Fibroblast of lung (primary cell): ENCODE results near the gene TRPC4AP. TPM values are rescaled to one million over a fixed set of nuclear protein-coding genes. Genes with fewer than 3 reads are reported as not detected.

ENCODE experiments used
- DNase-seq, 2 donors: peaks; one replicate each; pipeline versions ENCODE4 v3.0.0 to v3.0.0-alpha.2; 2010; ENCODE audit warnings: low read depth in 2 of 2
- H2AFZ ChIP-seq: 2 replicates; pipeline ENCODE4 v1.5.1; 2012; ENCODE audit warnings: low read length, control low read depth, inconsistent platforms
- H3K27ac ChIP-seq: 2 replicates; pipeline ENCODE4 v1.5.1; 2011; ENCODE audit warnings: low read length, control low read depth; ENCODE audit not compliant: insufficient read depth
- H3K27me3 ChIP-seq: 2 replicates; pipeline ENCODE4 v1.5.1; 2011; ENCODE audit warnings: mild to moderate bottlenecking, low read length; ENCODE audit not compliant: control insufficient read depth, insufficient read depth
- H3K36me3 ChIP-seq: 2 replicates; pipeline ENCODE4 v1.5.1; 2011; ENCODE audit warnings: low read length; ENCODE audit not compliant: control insufficient read depth, insufficient read depth
- H3K4me1 ChIP-seq: 2 replicates; pipeline ENCODE4 v1.5.1; 2011; ENCODE audit warnings: low read length; ENCODE audit not compliant: control insufficient read depth, insufficient read depth; ENCODE audit errors: extremely low read depth
- H3K4me2 ChIP-seq: 2 replicates; pipeline ENCODE4 v1.5.1; 2011; ENCODE audit warnings: low read length, control low read depth; ENCODE audit not compliant: insufficient read depth; ENCODE audit errors: extremely low read depth
- H3K4me3 ChIP-seq, 4 experiments: fragments of 200-600 bp in 1 of 4; sonication (generic) in 1 of 4; replicated peaks in 1 of 4; 2 replicates each; pipeline ENCODE4 v1.5.1; 2011 to 2016; ENCODE audit warnings: low read length in 4 of 4, low read depth in 3 of 4, mild to moderate bottlenecking in 3 of 4, control low read depth in 2 of 4, inconsistent platforms in 1 of 4, mixed read lengths in 1 of 4; ENCODE audit not compliant: insufficient read depth in 1 of 4; ENCODE audit errors: control extremely low read depth in 1 of 4
- H3K79me2 ChIP-seq: 2 replicates; pipeline ENCODE4 v1.5.1; 2012; ENCODE audit warnings: mild to moderate bottlenecking, low read length, inconsistent platforms; ENCODE audit not compliant: control insufficient read depth, insufficient read depth
- H3K9ac ChIP-seq: 2 replicates; pipeline ENCODE4 v1.5.1; 2011; ENCODE audit warnings: mild to moderate bottlenecking, low read length, control low read depth; ENCODE audit not compliant: insufficient read depth
- H3K9me3 ChIP-seq: 2 replicates; pipeline ENCODE4 v1.5.1; 2012; ENCODE audit warnings: low read depth, low read length; ENCODE audit not compliant: control insufficient read depth, insufficient read depth
- H4K20me1 ChIP-seq: 2 replicates; pipeline ENCODE4 v1.5.1; 2011; ENCODE audit warnings: low read length; ENCODE audit not compliant: control insufficient read depth, insufficient read depth; ENCODE audit errors: extremely low read depth
- CTCF ChIP-seq, 2 donors: IDR thresholded peaks in 1 of 2; conservative IDR thresholded peaks in 1 of 2; 1 replicate in 1 of 2; 2 replicates in 1 of 2; pipeline ENCODE4 v1.5.1; 2011 to 2012; ENCODE audit warnings: low read length in 2 of 2, control low read depth in 1 of 2, inconsistent platforms in 1 of 2, low read depth in 1 of 2, mild to moderate bottlenecking in 1 of 2
- EZH2 ChIP-seq: IDR thresholded peaks from 2 replicates; pipeline ENCODE4 v1.5.1; 2012; ENCODE audit warnings: low read length, control low read depth, mild to moderate bottlenecking; ENCODE audit errors: missing control alignments
- polyA plus RNA-seq, 2 donors: library from polyadenylated mRNA; depleted of rRNA in 1 of 2; stranded (reverse) in 1 of 2; unstranded in 1 of 2; fragments of >200 nt; gene quantifications; 2 replicates each; pipeline ENCODE4 v1.2.1, GENCODE V29; 2011 to 2012; ENCODE audit warnings: missing spikeins in 1 of 2
- total RNA-seq: library from RNA; depleted of rRNA; stranded (reverse); fragments of >200 nt; gene quantifications from 2 replicates; pipeline ENCODE4 v1.2.1, GENCODE V29; 2014

The TRPC4AP gene
- total and polyA plus RNA-seq, 2 donors (not counting 1 experiment from before 2014, with no cell fraction given) = 63.1 to 89.7 TPM

GRCh38 chr20:34994509-34995131 lies 98.0 kb downstream of the TRPC4AP start:
- DNase-seq = no peak
- Histone ChIP-seq H3K9me3 (no peaks in the 10 kb centered on the region), H3K27me3 (no peaks in the 10 kb centered on the region), H3K4me1 (peaks cover 2% of the 10 kb centered on the region), H3K4me2 (no peak overlapping the region), H3K4me3 (no peak overlapping the region), H3K79me2 (no peaks in the 10 kb centered on the region), H3K27ac (no peak overlapping the region), H4K20me1 (no peaks in the 10 kb centered on the region), H2AFZ (no peak overlapping the region), H3K9ac (no peak overlapping the region), H3K36me3 (peaks cover 17% of the 10 kb centered on the region)
- no peak for TF ChIP-seq CTCF (conservative IDR thresholded peaks at IDR 0.05 in 1 of 2, IDR thresholded peaks at IDR 0.05 in 1 of 2; ENCODE audit: low read depth in 1 of 2, low read length in 2 of 2)
- no peak for TF ChIP-seq EZH2

GRCh38 chr20:34993941-34994508 lies 98.6 kb downstream of the TRPC4AP start:
- H3K36me3 ChIP-seq = peaks cover 17% of the 10 kb centered on the region
- no peaks in the 10 kb centered on the region for H3K27me3 ChIP-seq
- no peak overlapping the region for H2AFZ ChIP-seq
- H3K4me1 ChIP-seq = peaks cover 2% of the 10 kb centered on the region
- H3K9me3 ChIP-seq = no peaks in the 10 kb centered on the region
- no peak overlapping the region for H3K4me2 ChIP-seq
- H3K27ac ChIP-seq = no peak overlapping the region
- DNase-seq = no peak
- no peak overlapping the region for H3K4me3 ChIP-seq
- H3K9ac ChIP-seq = no peak overlapping the region
- H4K20me1 ChIP-seq = no peaks in the 10 kb centered on the region
- TF ChIP-seq EZH2 (no peak), CTCF (conservative IDR thresholded peaks at IDR 0.05 in 1 of 2, IDR thresholded peaks at IDR 0.05 in 1 of 2; ENCODE audit: low read depth in 1 of 2, low read length in 2 of 2) (no peak)
- H3K79me2 ChIP-seq = no peaks in the 10 kb centered on the region

- no peaks in the 10 kb centered on the region for H4K20me1 ChIP-seq
- no peak overlapping the region for H3K4me3 ChIP-seq
- H3K9ac ChIP-seq = no peak overlapping the region
- peaks cover 2% of the 10 kb centered on the region for H3K4me1 ChIP-seq
- H3K27me3 ChIP-seq = no peaks in the 10 kb centered on the region
- no peak for DNase-seq
- H3K36me3 ChIP-seq = peaks cover 9% of the 10 kb centered on the region
- no peak overlapping the region for H3K4me2 ChIP-seq
- TF ChIP-seq CTCF (conservative IDR thresholded peaks at IDR 0.05 in 1 of 2, IDR thresholded peaks at IDR 0.05 in 1 of 2; ENCODE audit: low read depth in 1 of 2, low read length in 2 of 2) = no peak
- TF ChIP-seq EZH2 = no peak
- H3K79me2 ChIP-seq = no peaks in the 10 kb centered on the region
- no peaks in the 10 kb centered on the region for H3K9me3 ChIP-seq
- no peak overlapping the region for H2AFZ ChIP-seq
- H3K27ac ChIP-seq = no peak overlapping the region
Observed at GRCh38 chr20:34992751-34993417, 99.7 kb downstream of the TRPC4AP start.
